Activated T-cell treated with anti-CD3 and anti-CD28 coated beads, Interleukin-2, amount 50 U/mL, for 24 hours (primary cell): ENCODE data around the gene GSTM4.
A peak's percentile ranks its signal among the peaks of the same experiment; 100 is the strongest.

Experiments
- DNase-seq: peaks from one replicate; pipeline ENCODE4 v3.0.0-alpha.2; 2020
- H3K27ac Mint-ChIP-seq: 2 replicates; pipeline ENCODE4 v1.8.0; 2020; ENCODE audit warnings: mild to moderate bottlenecking, mixed read lengths
- H3K27me3 Mint-ChIP-seq: 2 replicates; pipeline ENCODE4 v1.8.0; 2020; ENCODE audit warnings: mixed read lengths
- H3K36me3 Mint-ChIP-seq: 2 replicates; pipeline ENCODE4 v1.8.0; 2020; ENCODE audit warnings: low read depth, mixed read lengths
- H3K4me1 Mint-ChIP-seq: 2 replicates; pipeline ENCODE4 v1.8.0; 2020; ENCODE audit warnings: low read depth, mixed read lengths
- H3K4me3 Mint-ChIP-seq: 2 replicates; pipeline ENCODE4 v1.8.0; 2020; ENCODE audit warnings: mild to moderate bottlenecking, moderate library complexity, mixed read lengths
- H3K9me3 Mint-ChIP-seq: 2 replicates; pipeline ENCODE4 v1.8.0; 2020; ENCODE audit warnings: mixed read lengths

GSTM4 gene

GRCh38 chr1:109621379-109622136, 34.3 kb upstream of the GSTM4 start:
- Mint-ChIP-seq H3K27ac (peak overlapping the region; percentile 98), H3K4me1 (peaks cover 64% of the 10 kb centered on the region), H3K27me3 (no peaks in the 10 kb centered on the region), H3K36me3 (peaks cover 43% of the 10 kb centered on the region), H3K4me3 (peak overlapping the region; percentile 98), H3K9me3 (no peaks in the 10 kb centered on the region)
- DNase-seq, result no peak

- peaks cover 57% of the 10 kb centered on the region for H3K4me1 Mint-ChIP-seq
- peaks cover 51% of the 10 kb centered on the region for H3K36me3 Mint-ChIP-seq
- H3K4me3 Mint-ChIP-seq, result peak overlapping the region; percentile 98
- DNase-seq, result no peak
- peak overlapping the region; percentile 90 for H3K27ac Mint-ChIP-seq
- H3K27me3 Mint-ChIP-seq, result no peaks in the 10 kb centered on the region
- H3K9me3 Mint-ChIP-seq, result no peaks in the 10 kb centered on the region
Measured at GRCh38 chr1:109622137-109622892, 33.6 kb upstream of the GSTM4 start.

- H3K27ac Mint-ChIP-seq, result peak overlapping the region; percentile 90
- H3K4me1 Mint-ChIP-seq, result peaks cover 51% of the 10 kb centered on the region
- no peaks in the 10 kb centered on the region for H3K27me3 Mint-ChIP-seq
- no peak for DNase-seq
- H3K4me3 Mint-ChIP-seq, result peak overlapping the region; percentile 98
- H3K36me3 Mint-ChIP-seq, result peaks cover 57% of the 10 kb centered on the region
- no peaks in the 10 kb centered on the region for H3K9me3 Mint-ChIP-seq
Measured at GRCh38 chr1:109622895-109623294, 33.0 kb upstream of the GSTM4 start.

- H3K9me3 Mint-ChIP-seq, result no peaks in the 10 kb centered on the region
- H3K36me3 Mint-ChIP-seq, result peaks cover 64% of the 10 kb centered on the region
- H3K4me1 Mint-ChIP-seq, result peaks cover 49% of the 10 kb centered on the region
- H3K27me3 Mint-ChIP-seq, result no peaks in the 10 kb centered on the region
- no peak for DNase-seq
- peak overlapping the region; percentile 46 for H3K4me3 Mint-ChIP-seq
- peak overlapping the region; percentile 90 for H3K27ac Mint-ChIP-seq
Measured at GRCh38 chr1:109623601-109624161, 32.2 kb upstream of the GSTM4 start.

GRCh38 chr1:109624201-109625010, 31.5 kb upstream of the GSTM4 start:
- Mint-ChIP-seq H3K4me3 (peak overlapping the region; percentile 46), H3K9me3 (no peaks in the 10 kb centered on the region), H3K36me3 (peaks cover 72% of the 10 kb centered on the region), H3K27me3 (no peaks in the 10 kb centered on the region), H3K4me1 (peaks cover 43% of the 10 kb centered on the region), H3K27ac (peak overlapping the region; percentile 90)
- no peak for DNase-seq

- Mint-ChIP-seq H3K36me3 (peaks cover 72% of the 10 kb centered on the region), H3K4me1 (peaks cover 42% of the 10 kb centered on the region), H3K27me3 (no peaks in the 10 kb centered on the region), H3K9me3 (no peaks in the 10 kb centered on the region), H3K27ac (peak overlapping the region; percentile 50), H3K4me3 (no peak overlapping the region)
- no peak for DNase-seq
Measured at GRCh38 chr1:109625176-109625575, 30.7 kb upstream of the GSTM4 start.

- Mint-ChIP-seq H3K4me3 (no peak overlapping the region), H3K4me1 (peaks cover 42% of the 10 kb centered on the region), H3K27me3 (no peaks in the 10 kb centered on the region), H3K27ac (peak overlapping the region; percentile 56), H3K36me3 (peaks cover 71% of the 10 kb centered on the region), H3K9me3 (no peaks in the 10 kb centered on the region)
- no peak for DNase-seq
Measured at GRCh38 chr1:109625601-109626560, 30.0 kb upstream of the GSTM4 start.

- H3K36me3 Mint-ChIP-seq, result peaks cover 73% of the 10 kb centered on the region
- peak overlapping the region; percentile 56 for H3K27ac Mint-ChIP-seq
- no peaks in the 10 kb centered on the region for H3K9me3 Mint-ChIP-seq
- H3K4me1 Mint-ChIP-seq, result peaks cover 37% of the 10 kb centered on the region
- DNase-seq, result no peak
- no peaks in the 10 kb centered on the region for H3K27me3 Mint-ChIP-seq
- H3K4me3 Mint-ChIP-seq, result no peak overlapping the region
Measured at GRCh38 chr1:109626682-109627408, 29.1 kb upstream of the GSTM4 start.

- Mint-ChIP-seq H3K4me1 (peaks cover 27% of the 10 kb centered on the region), H3K27me3 (no peaks in the 10 kb centered on the region), H3K4me3 (no peak overlapping the region), H3K36me3 (peaks cover 69% of the 10 kb centered on the region), H3K27ac (peak overlapping the region; percentile 50), H3K9me3 (no peaks in the 10 kb centered on the region)
- no peak for DNase-seq
Measured at GRCh38 chr1:109627692-109628399, 28.1 kb upstream of the GSTM4 start.

- peaks cover 18% of the 10 kb centered on the region for H3K4me1 Mint-ChIP-seq
- DNase-seq, result no peak
- H3K36me3 Mint-ChIP-seq, result peaks cover 72% of the 10 kb centered on the region
- peak overlapping the region; percentile 35 for H3K27ac Mint-ChIP-seq
- no peaks in the 10 kb centered on the region for H3K27me3 Mint-ChIP-seq
- no peak overlapping the region for H3K4me3 Mint-ChIP-seq
- H3K9me3 Mint-ChIP-seq, result no peaks in the 10 kb centered on the region
Measured at GRCh38 chr1:109628540-109629321, 27.2 kb upstream of the GSTM4 start.

GRCh38 chr1:109629372-109630030, 26.4 kb upstream of the GSTM4 start:
- Mint-ChIP-seq H3K27me3 (no peaks in the 10 kb centered on the region), H3K4me1 (peaks cover 14% of the 10 kb centered on the region), H3K9me3 (no peaks in the 10 kb centered on the region), H3K36me3 (peaks cover 72% of the 10 kb centered on the region), H3K27ac (peak overlapping the region; percentile 24), H3K4me3 (no peak overlapping the region)
- DNase-seq, result no peak
